ENCODE results near the gene NSD1. TPM values are rescaled to one million over a fixed set of nuclear protein-coding genes. Genes with fewer than 3 reads are reported as not detected.

Gene NSD1
- polyA plus RNA-seq, 1 donor from 2014 or later: 12.8 TPM

DNA sequence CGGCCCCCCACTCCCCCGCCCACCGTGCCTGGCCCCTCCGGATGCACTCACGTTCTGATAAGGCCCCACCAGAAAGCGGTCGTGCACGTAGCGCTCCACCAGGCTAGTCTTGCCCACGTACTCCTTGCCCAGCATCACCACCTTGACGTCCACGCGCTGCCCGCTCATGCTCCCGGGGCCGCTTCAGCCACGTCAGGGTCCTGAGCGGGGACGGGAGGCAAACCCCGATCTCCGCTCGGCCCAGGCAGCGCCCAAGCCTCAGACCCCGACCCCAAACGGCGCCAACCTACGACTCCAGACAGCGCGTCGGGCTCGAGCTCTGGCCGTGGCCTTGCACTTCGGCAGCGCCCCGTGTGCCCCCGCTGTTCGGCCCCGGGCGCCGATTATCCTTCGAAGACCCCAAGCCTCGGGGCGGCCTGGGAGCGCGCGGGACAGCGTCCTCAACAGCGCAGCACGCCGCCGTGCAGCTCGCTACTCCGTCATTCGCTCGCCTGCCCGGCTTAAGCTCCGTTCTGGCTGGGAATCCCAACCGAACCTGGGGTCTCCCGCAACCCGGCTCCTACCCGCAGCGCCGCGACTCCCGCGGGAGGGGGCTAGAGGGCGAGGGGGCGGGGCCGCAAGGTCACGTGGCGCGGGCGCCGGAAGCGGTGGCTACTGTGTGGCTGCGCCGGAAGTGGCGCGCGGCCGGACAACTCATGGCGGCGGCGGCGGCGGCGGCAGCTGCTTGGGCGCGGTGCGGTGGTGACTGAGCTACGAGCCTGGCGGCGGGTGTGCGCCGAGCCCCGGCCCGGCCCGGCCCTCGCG is 169.8 kb downstream of the NSD1 start, which contains the start of the genes PRELID1 and RAB24:
PRELID1 (plus strand) TSS at position 679 of the 804 bp plus-strand sequence. CDS start 187 bp downstream, outside the sequence.
RAB24 (minus strand) TSS at position 599 of the 804 bp plus-strand sequence; CDS start at position 168, 431 bp downstream.
- Histone ChIP-seq H3K9me2 (ENCODE audit: insufficient read depth, low read length) (no peaks in the 10 kb centered on the region), H3K27me3 (ENCODE audit: insufficient read depth, low read depth, low read length) (no peaks in the 10 kb centered on the region), H3K9ac (ENCODE audit: low read length) (peak within 1 kb of the TSS; percentile 91), H3K9me3 (ENCODE audit: low read length) (no peaks in the 10 kb centered on the region), H3K36me3 (ENCODE audit: insufficient read depth, low read length) (no peaks in the 10 kb centered on the region), H3K4me3 (ENCODE audit: low read length) (peak within 1 kb of the TSS; percentile 100), H3K27ac (ENCODE audit: low read length) (peak within 1 kb of the TSS; percentile 72), H3K4me2 (ENCODE audit: low read length) (peak within 1 kb of the TSS; percentile 93), H3F3A (ENCODE audit: insufficient read depth, low read length, poor library complexity, severe bottlenecking) (no peaks in the 10 kb centered on the region), H2AFZ (ENCODE audit: low read depth, low read length) (peak within 1 kb of the TSS; percentile 95), H3K79me2 (replicated peaks; ENCODE audit: insufficient read depth, low read length) (peaks cover 16% of the 10 kb centered on the region), H4K20me1 (ENCODE audit: insufficient read depth) (no peaks in the 10 kb centered on the region)
- TF ChIP-seq MXI1 (conservative IDR thresholded peaks at IDR 0.05; ENCODE audit: poor library complexity, severe bottlenecking) (peak; percentile 97), EP300 (conservative IDR thresholded peaks at IDR 0.05; ENCODE audit: poor library complexity, severe bottlenecking) (peak; percentile 39), SMC3 (conservative IDR thresholded peaks at IDR 0.05; ENCODE audit: poor library complexity) (peak; percentile 39), POLR2AphosphoS5 (IDR thresholded peaks at IDR 0.05) (peak; percentile 80), EZH2 (IDR thresholded peaks at IDR 0.05; ENCODE audit: borderline replicate concordance, insufficient read depth, low read length, poor library complexity, severe bottlenecking) (no peak), RAD21 (conservative IDR thresholded peaks at IDR 0.05) (peak; percentile 40), REST (IDR thresholded peaks at IDR 0.05; ENCODE audit: borderline replicate concordance) (no peak), TAF1 (IDR thresholded peaks at IDR 0.05; ENCODE audit: low read depth) (peak; percentile 73)
- TF ChIP-seq, protein P1, sequence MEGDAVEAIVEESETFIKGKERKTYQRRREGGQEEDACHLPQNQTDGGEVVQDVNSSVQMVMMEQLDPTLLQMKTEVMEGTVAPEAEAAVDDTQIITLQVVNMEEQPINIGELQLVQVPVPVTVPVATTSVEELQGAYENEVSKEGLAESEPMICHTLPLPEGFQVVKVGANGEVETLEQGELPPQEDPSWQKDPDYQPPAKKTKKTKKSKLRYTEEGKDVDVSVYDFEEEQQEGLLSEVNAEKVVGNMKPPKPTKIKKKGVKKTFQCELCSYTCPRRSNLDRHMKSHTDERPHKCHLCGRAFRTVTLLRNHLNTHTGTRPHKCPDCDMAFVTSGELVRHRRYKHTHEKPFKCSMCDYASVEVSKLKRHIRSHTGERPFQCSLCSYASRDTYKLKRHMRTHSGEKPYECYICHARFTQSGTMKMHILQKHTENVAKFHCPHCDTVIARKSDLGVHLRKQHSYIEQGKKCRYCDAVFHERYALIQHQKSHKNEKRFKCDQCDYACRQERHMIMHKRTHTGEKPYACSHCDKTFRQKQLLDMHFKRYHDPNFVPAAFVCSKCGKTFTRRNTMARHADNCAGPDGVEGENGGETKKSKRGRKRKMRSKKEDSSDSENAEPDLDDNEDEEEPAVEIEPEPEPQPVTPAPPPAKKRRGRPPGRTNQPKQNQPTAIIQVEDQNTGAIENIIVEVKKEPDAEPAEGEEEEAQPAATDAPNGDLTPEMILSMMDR (IDR thresholded peaks at IDR 0.05; ENCODE audit: poor library complexity, severe bottlenecking): peak; percentile 51

DNA sequence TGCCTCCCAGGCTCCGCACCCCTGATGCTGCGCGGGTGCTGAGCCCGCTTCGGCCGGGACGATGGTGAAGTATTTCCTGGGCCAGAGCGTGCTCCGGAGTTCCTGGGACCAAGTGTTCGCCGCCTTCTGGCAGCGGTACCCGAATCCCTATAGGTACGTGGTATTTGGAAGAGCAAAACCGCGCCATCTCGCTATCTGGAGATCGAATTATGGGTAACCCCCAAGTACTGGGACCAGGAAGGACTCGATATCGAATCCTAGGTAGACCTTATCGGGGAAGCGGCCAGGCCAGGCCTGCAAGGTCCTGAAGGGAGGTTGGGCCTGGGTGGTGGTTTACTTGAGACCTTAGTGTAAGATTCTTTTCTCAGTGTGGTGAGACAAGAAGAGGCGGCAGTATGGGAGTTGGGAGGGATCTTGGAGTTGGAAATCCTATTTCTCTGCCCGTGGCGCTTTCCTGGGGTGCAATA is 170.4 kb downstream of the NSD1 start:
- peak overlapping the region; percentile 39 for H3K27ac ChIP-seq (ENCODE audit: low read length)
- H3K36me3 ChIP-seq (ENCODE audit: insufficient read depth, low read length): no peaks in the 10 kb centered on the region
- TF ChIP-seq RAD21 (conservative IDR thresholded peaks at IDR 0.05) (no peak), MXI1 (conservative IDR thresholded peaks at IDR 0.05; ENCODE audit: poor library complexity, severe bottlenecking) (peak; percentile 17), REST (IDR thresholded peaks at IDR 0.05; ENCODE audit: borderline replicate concordance) (no peak)
- no peaks in the 10 kb centered on the region for H3K27me3 ChIP-seq (ENCODE audit: insufficient read depth, low read depth, low read length)
- H3K4me3 ChIP-seq (ENCODE audit: low read length): peak overlapping the region; percentile 100
- no peaks in the 10 kb centered on the region for H3F3A ChIP-seq (ENCODE audit: insufficient read depth, low read length, poor library complexity, severe bottlenecking)
- peak overlapping the region; percentile 91 for H3K9ac ChIP-seq (ENCODE audit: low read length)
- H3K4me2 ChIP-seq (ENCODE audit: low read length): peak overlapping the region; percentile 93
- no peaks in the 10 kb centered on the region for H3K9me3 ChIP-seq (ENCODE audit: low read length)
- no peaks in the 10 kb centered on the region for H3K9me2 ChIP-seq (ENCODE audit: insufficient read depth, low read length)
- no peak overlapping the region for H2AFZ ChIP-seq (ENCODE audit: low read depth, low read length)
- no peaks in the 10 kb centered on the region for H4K20me1 ChIP-seq (ENCODE audit: insufficient read depth)
- peaks cover 16% of the 10 kb centered on the region for H3K79me2 ChIP-seq (replicated peaks; ENCODE audit: insufficient read depth, low read length)

Data from neural cell (in vitro differentiated cells).